ENCODE measurements around the gene CEPT1. TPM values are rescaled to one million over a fixed set of nuclear protein-coding genes. Genes with fewer than 3 reads are reported as not detected.

Gene CEPT1
- total RNA-seq, 4 donors from 2014 or later, result 60.5 to 78.0 (median 72.8) TPM

Small RNA genes lying within 50 kb of the gene (small RNA-seq; reads per million reads assigned to genes)
- gene AL355816.1, result not detected

Other genes with a start within 250 kb of the CEPT1 start
- 10 to 100 TPM in 3 of 4 donors, 1 to 10 TPM in 1; 6.2 to 14.2 (median 12.9) TPM for gene LRIF1, start 176.3 kb upstream of the CEPT1 start, total RNA-seq
- gene DRAM2, start 130 bp upstream of the CEPT1 start, total RNA-seq, result 100 to 1,000 TPM in 3 of 4 donors, 10 to 100 TPM in 1; 78.2 to 173 (median 123) TPM
- gene DENND2D, start 60.4 kb downstream of the CEPT1 start, total RNA-seq, result 10 to 100 TPM; 30.2 to 61.2 (median 39.2) TPM
- gene CHI3L2, start 87.5 kb downstream of the CEPT1 start, total RNA-seq, result 100 to 1,000 TPM in 1 of 4 donors, 10 to 100 TPM in 3; 10.9 to 173 (median 21.3) TPM
- 1 to 10 TPM in 2 of 4 donors, not detected in 2; 2.6 to 3.6 TPM for gene CHIA, start 150.6 kb downstream of the CEPT1 start, total RNA-seq

Measured in subcutaneous adipose tissue (tissue), 4 donors.